Endometrial microvascular endothelial cells (primary cell): ENCODE data around the gene C9orf78. TPM values are rescaled to one million over a fixed set of nuclear protein-coding genes. Genes with fewer than 3 reads are reported as not detected.

Experiments used
- in situ Hi-C: cut with HindIII; loops from 2 replicates; pipeline ENCODE4 v1.10.0; 2017; ENCODE audit warnings: low sequenced_read_pairs, low pct_unique_long_range_greater_than_20kb; ENCODE audit errors: inconsistent ontology term
- total RNA-seq: library from RNA; depleted of rRNA; stranded (reverse); fragments of >200 nt; gene quantifications from one replicate; pipeline ENCODE4 v1.2.3, GENCODE V29; 2015; ENCODE audit errors: inconsistent ontology term

C9orf78 gene
- total RNA-seq, result 45.3 TPM

- in situ Hi-C loops, result no loop called here
Measured at GRCh38 chr9:129835128-129835859, at the start of gene C9orf78, which contains the start of gene USP20. C9orf78 (minus strand) TSS chr9:129835275; CDS start chr9:129835221, 54 bp downstream. USP20 (plus strand) TSS chr9:129835458; CDS start chr9:129852556, 17,098 bp downstream.

DNA sequence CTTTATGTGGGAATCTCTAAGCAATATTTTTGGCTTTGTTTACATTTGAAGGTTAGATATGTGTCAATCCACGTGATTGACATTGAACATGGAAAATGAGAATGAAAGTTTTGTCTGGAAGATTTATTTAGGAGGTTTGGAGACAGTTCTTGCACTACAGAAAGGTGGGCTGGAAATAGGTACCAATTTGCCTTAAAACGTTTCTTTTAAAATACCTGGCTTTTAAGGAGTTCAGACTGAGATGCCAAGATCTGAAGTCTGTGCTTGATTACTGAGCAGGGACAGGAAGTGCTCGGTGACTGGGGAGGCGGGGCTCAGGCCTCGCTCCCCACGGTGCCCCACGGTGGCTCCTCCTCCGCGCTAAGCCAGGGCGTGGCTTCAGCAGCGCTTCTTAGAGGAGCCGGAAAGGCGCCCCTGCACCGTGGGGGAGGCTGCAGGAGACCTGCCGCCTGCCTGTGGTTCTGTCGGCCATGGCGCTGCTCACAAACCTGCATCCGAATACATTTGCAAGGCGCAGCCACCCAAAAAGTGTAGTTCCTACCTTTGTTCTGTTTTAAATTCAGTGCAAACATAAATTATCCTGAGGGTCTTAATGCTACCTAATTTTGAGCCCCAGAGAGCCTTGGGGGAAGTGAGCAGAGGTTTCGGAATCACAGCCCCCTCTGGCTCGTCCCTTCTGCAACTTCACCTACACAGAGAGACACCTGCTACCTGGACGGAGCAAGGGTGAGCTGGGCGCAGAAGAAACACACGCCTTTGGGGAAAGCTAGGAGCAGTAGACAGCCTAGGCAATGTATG is 49.3 kb upstream of the C9orf78 start:
- in situ Hi-C loops, result no loop called here

DNA sequence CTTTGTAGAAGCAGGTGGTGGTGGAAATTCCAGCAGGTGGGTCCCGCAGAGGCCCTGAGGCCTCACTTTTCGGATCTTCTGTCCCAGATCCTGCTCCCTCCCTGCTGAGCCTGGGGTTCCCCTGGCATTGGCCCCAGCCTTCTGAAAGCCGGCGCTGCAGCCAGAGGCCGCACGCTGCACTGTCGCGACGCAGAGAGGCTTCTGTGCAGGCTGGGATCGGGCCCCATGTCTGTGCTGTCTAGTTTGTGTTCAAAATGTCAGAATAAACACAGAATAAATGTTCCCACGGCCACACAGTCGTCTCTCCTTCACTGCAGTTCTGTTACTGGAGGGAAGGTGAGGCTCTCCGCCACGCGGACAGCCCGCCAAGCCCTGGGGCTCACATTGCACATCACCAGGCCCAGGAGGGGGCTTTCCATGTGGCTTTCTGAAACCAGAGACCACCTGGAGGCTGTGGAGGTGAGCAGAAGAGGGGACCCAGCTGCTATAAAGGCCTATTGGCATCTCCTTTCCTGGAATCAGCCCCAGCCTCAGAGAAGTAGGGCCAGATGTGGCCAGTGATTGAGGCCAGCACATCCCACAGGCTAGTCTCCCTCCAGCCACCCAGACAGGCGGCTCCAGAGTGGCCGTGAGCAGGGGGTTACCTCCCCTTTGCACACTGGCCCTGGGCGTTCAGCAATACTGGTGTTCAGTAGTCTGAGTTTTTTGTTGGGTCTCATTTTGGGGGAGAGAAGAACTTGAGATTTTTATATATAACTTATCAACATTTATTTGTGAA is 46.7 kb upstream of the C9orf78 start:
- in situ Hi-C loops, result no loop called here

GRCh38 chr9:129880654-129881546 is 45.8 kb upstream of the C9orf78 start:
- in situ Hi-C loops, result no loop called here

- in situ Hi-C loops, result no loop called here
Measured at GRCh38 chr9:129879991-129880653, 45.0 kb upstream of the C9orf78 start.

GRCh38 chr9:129879103-129879699 is 44.1 kb upstream of the C9orf78 start:
- in situ Hi-C loops, result no loop called here

DNA sequence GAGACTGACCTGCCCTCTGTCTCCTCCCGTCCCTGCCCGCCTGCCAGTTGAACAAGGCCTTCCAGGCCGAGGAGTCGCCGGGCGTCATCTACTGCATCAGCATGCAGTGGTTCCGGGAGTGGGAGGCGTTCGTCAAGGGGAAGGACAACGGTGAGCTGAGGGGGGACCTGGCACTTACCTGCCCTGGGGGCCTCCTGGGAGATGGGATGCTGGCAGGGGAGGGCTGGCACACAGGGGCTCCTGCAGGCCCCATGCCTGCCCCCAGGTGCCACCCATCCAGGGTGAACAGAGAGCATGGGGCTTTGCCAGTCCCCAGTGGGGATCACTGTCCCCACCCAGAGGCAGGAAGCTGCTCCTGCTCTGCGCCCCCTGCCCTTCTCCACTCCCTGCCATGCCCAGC is 43.2 kb upstream of the C9orf78 start:
- in situ Hi-C loops, result no loop called here

DNA sequence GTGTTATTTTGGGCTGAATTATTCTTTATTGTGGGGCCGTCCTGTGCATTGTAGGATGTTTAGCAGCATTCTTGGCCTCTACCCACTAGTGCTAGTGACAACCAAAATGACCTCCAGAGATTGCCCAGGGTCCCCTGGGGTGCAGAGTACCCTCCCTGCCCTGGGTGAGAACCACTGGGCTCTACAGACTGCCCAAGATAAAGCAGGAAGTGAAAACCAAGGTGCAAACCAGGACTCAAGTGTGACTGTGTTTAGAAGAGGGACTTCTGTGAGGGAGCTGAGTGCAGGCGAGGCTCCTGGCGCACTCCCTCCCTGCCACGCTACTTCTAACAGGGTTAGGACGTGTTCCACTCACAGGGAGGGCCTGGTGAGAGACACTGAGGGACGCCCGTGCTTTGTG is 41.7 kb upstream of the C9orf78 start:
- in situ Hi-C loops, result no loop called here

GRCh38 chr9:129875687-129876395 is 40.8 kb upstream of the C9orf78 start:
- in situ Hi-C loops, result no loop called here

GRCh38 chr9:129875181-129875611 is 40.1 kb upstream of the C9orf78 start:
- in situ Hi-C loops, result no loop called here

DNA sequence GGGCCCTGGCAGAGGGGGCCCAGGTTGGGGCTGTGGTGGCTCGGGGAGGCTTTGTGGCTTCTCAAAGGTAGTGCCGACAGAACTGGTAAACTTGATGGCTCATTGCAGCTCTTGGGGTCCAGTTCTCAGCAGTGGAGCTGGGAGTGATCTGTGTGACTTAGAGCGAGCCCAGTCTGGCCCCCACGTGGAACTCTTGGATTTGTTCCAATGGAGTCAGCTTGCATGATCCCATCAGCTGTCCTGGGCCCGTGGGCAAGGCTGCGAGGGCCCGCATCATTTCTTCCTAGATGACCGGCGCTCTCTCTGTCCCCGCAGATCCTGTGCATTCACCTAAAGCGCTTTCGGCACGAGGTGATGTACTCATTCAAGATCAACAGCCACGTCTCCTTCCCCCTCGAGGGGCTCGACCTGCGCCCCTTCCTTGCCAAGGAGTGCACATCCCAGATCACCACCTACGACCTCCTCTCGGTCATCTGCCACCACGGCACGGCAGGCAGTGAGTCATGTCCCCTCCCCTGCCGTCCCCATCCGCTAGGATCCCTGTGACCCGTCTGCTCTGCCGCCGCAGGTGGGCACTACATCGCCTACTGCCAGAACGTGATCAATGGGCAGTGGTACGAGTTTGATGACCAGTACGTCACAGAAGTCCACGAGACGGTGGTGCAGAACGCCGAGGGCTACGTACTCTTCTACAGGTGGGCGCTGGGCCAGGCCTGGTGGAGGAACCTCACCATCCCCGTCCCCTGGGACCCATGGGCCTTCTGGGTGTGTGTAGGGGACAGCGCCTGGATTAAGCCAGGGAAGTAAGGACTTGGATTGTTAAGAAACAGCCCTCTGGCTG is 39.4 kb upstream of the C9orf78 start:
- in situ Hi-C loops, result no loop called here

DNA sequence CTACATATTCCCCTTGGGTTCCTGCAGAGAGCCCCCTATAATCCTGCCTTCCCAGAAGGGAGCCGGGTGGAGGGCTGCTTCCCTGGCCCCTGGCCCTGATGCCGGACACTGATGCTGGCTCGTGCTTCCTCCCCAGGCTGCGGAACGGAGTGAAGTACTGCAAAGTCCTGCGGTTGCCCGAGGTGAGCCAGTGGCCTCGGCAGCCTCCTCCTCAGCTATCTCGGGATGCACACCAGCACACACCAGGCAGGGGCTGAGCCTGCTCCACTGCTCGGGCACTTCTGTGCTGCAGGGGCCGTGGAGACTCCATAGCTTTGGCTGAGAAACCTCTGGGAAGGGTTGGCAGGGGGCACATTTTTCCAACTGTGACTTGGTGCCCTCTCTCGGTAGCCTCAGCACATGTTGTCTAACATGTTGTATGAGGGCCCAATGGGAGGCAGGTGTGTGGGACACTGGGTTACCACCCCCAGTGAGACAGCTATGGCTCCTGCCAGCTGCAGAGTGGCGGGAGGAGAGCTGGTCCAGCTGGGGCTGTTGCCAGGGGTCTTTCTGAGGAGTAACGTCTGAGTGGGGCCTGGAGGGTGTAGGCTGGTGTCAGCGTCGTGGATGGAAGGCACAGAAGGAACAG is 38.6 kb upstream of the C9orf78 start:
- in situ Hi-C loops, result no loop called here

DNA sequence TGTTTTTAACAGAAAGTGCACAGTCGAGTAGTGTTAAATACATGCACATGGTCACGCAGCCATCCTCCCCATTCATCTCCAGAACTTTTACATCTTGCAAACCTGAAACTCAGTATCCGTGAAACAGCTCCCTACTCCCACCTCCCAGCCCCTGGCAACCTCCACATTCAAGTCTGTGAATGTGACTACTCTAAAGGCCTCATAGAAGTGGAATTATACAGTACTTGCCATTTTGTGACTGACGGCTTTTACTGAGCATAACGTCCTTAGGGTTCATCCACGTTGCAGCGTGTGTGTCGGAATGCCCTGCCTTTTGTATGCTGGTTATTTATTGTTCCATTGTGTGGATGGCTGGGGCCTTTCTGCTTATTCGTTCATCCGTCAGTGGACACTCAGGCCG is 36.0 kb upstream of the C9orf78 start:
- in situ Hi-C loops, result no loop called here

- in situ Hi-C loops, result no loop called here
Measured at GRCh38 chr9:129869585-129870501, 34.8 kb upstream of the C9orf78 start.
